SJSA1 (cell line): ENCODE measurements around the gene TRERF1. TPM values are rescaled to one million over a fixed set of nuclear protein-coding genes. Genes with fewer than 3 reads are reported as not detected.

Experiments
- DNase-seq, 2 experiments: peaks; one replicate each; pipeline ENCODE4 v3.0.0-alpha.2; 2015 to 2020; ENCODE audit warnings: low spot score in 2 of 2, low read depth in 1 of 2
- H3K27ac ChIP-seq: fragments of 250-450 bp; sonication (Bioruptor Pico); 2 replicates; pipeline ENCODE4 v1.5.1; 2020; ENCODE audit warnings: mild to moderate bottlenecking, moderate library complexity
- H3K27me3 ChIP-seq: fragments of 250-450 bp; sonication (Bioruptor Pico); replicated peaks from 2 replicates; pipeline ENCODE4 v1.5.1; 2020; ENCODE audit warnings: mild to moderate bottlenecking, moderate library complexity
- H3K36me3 ChIP-seq: fragments of 250-450 bp; sonication (Bioruptor Pico); 2 replicates; pipeline ENCODE4 v1.5.1; 2020; ENCODE audit warnings: mild to moderate bottlenecking
- H3K4me1 ChIP-seq: fragments of 250-450 bp; sonication (Bioruptor Pico); replicated peaks from 2 replicates; pipeline ENCODE4 v1.6.1; 2021; ENCODE audit warnings: mild to moderate bottlenecking
- H3K4me3 ChIP-seq: fragments of 250-450 bp; sonication (Bioruptor Pico); 2 replicates; pipeline ENCODE4 v1.5.1; 2020; ENCODE audit warnings: mild to moderate bottlenecking
- H3K9me3 ChIP-seq: fragments of 250-450 bp; sonication (Bioruptor Pico); replicated peaks from 2 replicates; pipeline ENCODE4 v1.5.1; 2020; ENCODE audit warnings: mild to moderate bottlenecking
- total RNA-seq: library from RNA; depleted of rRNA; stranded (reverse); fragments of >200 nt; shearing (Covaris generic); gene quantifications from 2 replicates; pipeline ENCODE4 v1.2.3, GENCODE V29; 2014

Gene TRERF1
- total RNA-seq, 1 experiment from 2014 or later = 3.6 TPM

GRCh38 chr6:42460883-42461282, 9.2 kb upstream of the TRERF1 start:
- DNase-seq = no peak
- no peaks in the 10 kb centered on the region for H3K36me3 ChIP-seq
- H3K4me3 ChIP-seq = no peak overlapping the region
- peaks cover 5% of the 10 kb centered on the region; the same call in 1 of the 2 replicates for H3K4me1 ChIP-seq
- H3K9me3 ChIP-seq = no peaks in the 10 kb centered on the region
- H3K27ac ChIP-seq = no peak overlapping the region
- no peaks in the 10 kb centered on the region for H3K27me3 ChIP-seq

GRCh38 chr6:42459888-42460287, 8.2 kb upstream of the TRERF1 start:
- no peak overlapping the region for H3K27ac ChIP-seq
- DNase-seq = no peak
- no peaks in the 10 kb centered on the region for H3K36me3 ChIP-seq
- H3K9me3 ChIP-seq = no peaks in the 10 kb centered on the region
- no peak overlapping the region for H3K4me3 ChIP-seq
- H3K27me3 ChIP-seq = no peaks in the 10 kb centered on the region
- peaks cover 9% of the 10 kb centered on the region; the same call in 1 of the 2 replicates for H3K4me1 ChIP-seq

DNA sequence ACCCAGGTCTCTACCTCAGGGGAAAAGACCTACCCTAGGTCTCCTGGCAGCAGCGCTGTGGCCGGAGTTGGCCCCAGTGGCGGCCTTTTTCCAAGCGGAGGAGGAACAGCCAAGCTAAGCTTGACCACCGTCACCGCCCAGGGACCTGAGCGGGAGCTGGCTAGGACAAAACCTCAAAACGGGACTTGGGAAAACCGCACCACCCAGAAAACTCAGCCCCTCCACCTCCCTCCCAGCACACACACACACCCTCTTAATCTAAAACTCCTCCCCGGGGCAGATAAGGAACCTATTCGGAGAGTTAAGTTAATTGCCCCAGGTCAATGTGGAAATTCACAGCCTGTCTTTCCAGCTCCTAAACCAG, 2.7 kb upstream of the TRERF1 start:
- Histone ChIP-seq H3K27ac (no peak overlapping the region), H3K9me3 (peaks cover 3% of the 10 kb centered on the region; the same call in 1 of the 2 replicates), H3K36me3 (peaks cover 4% of the 10 kb centered on the region), H3K4me1 (peaks cover 27% of the 10 kb centered on the region), H3K27me3 (no peaks in the 10 kb centered on the region), H3K4me3 (no peak overlapping the region)
- DNase-seq = no peak

GRCh38 chr6:42453654-42454427, 2.1 kb upstream of the TRERF1 start:
- peaks cover 3% of the 10 kb centered on the region; the same call in 1 of the 2 replicates for H3K9me3 ChIP-seq
- H3K4me1 ChIP-seq = peaks cover 27% of the 10 kb centered on the region
- H3K36me3 ChIP-seq = peaks cover 7% of the 10 kb centered on the region
- DNase-seq = peak; percentile 52 to 53
- peak overlapping the region; percentile 45; the same call in 1 of the 2 replicates for H3K27ac ChIP-seq
- H3K27me3 ChIP-seq = no peaks in the 10 kb centered on the region
- H3K4me3 ChIP-seq = peak overlapping the region; percentile 94

- Histone ChIP-seq H3K4me3 (peak overlapping the region; percentile 94), H3K27me3 (no peaks in the 10 kb centered on the region), H3K36me3 (peaks cover 9% of the 10 kb centered on the region), H3K9me3 (peaks cover 3% of the 10 kb centered on the region; the same call in 1 of the 2 replicates), H3K27ac (peak overlapping the region; percentile 78), H3K4me1 (peaks cover 27% of the 10 kb centered on the region)
- DNase-seq = peak; percentile 81 to 91
Observed at GRCh38 chr6:42453031-42453653, 1.4 kb upstream of the TRERF1 start.

DNA sequence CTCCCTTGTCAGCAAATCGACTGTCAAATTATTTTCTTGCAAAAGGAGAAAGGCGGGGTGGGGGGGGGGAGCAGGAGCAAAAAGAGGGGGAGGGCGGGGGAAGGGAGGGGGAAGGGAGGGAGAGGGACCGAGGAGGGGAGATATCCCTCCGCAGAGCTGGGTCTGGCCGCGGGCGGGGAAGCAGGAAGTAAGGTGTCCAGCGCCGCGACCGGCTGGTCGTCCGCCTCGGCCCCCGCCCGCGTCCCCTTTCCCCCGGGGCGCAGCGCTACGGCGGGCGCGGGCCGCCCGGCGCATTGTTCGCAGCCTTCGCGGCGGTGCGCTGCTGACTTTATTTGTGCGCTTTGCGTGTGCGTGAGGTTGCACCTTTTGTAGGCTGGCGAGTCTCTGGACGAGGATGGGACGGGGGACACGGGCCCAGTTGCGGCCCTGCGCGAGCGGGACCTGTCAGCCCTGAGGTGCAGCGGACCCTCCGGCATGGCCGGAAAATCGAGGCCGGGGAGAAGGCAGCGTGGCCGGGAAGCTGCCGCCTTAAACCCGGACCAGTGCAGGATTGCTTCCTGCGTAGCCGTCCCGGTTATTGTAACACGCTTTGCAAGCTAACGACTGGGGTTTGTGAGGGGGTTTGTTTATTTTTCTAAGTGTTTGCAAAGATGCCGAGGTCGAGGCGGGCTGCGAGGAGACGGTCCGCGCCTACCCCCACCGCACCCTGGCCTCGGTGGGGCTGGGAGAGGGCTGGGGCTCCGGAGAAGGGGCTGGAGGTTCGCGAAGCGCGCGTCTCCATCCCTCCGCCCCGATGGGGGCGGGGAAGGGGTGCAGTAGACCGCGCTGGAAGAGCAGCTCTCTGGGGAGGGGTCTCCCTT, 675 bp upstream of the TRERF1 start:
- peak overlapping the region; percentile 94 for H3K4me3 ChIP-seq
- no peaks in the 10 kb centered on the region for H3K27me3 ChIP-seq
- H3K36me3 ChIP-seq = peaks cover 9% of the 10 kb centered on the region
- peaks cover 3% of the 10 kb centered on the region; the same call in 1 of the 2 replicates for H3K9me3 ChIP-seq
- H3K4me1 ChIP-seq = peaks cover 27% of the 10 kb centered on the region
- DNase-seq = peak; percentile 81 to 86
- H3K27ac ChIP-seq = peak overlapping the region; percentile 78

GRCh38 chr6:42450477-42451332, 1.0 kb downstream of the TRERF1 start:
- peaks cover 26% of the 10 kb centered on the region for H3K4me1 ChIP-seq
- H3K9me3 ChIP-seq = peaks cover 3% of the 10 kb centered on the region; the same call in 1 of the 2 replicates
- H3K4me3 ChIP-seq = peak overlapping the region; percentile 94
- H3K27ac ChIP-seq = no peak overlapping the region
- H3K36me3 ChIP-seq = peaks cover 9% of the 10 kb centered on the region
- no peaks in the 10 kb centered on the region for H3K27me3 ChIP-seq
- DNase-seq = no peak

DNA sequence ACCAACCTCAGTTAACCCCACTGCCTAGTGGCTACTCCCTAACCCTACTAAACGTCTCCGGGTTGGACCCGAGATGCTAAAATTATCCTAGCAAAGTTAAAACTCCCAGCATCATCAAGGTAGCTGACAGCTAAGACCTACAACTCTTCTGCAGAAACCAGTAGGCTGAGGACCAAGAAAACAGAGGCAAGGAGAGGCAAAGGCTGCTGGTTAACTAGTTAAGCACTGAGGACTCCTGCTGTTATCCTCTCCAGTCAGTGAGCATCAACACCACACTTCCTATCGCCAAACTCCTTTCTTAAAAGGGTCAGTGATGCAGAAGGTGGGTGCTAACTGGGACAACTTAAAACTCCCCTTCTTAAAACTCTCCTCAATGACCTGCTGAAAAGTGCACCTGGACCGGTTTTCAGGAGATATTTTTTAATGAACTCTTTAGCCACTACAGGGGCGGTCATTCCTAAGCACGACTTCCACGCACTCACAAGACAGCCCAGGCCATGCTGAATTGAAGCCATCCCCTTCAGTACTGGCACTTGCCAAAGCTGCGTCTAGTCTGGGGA, 1.7 kb downstream of the TRERF1 start:
- Histone ChIP-seq H3K4me3 (peak overlapping the region; percentile 94), H3K27me3 (no peaks in the 10 kb centered on the region), H3K9me3 (peaks cover 3% of the 10 kb centered on the region; the same call in 1 of the 2 replicates), H3K27ac (no peak overlapping the region), H3K4me1 (peaks cover 23% of the 10 kb centered on the region), H3K36me3 (peaks cover 9% of the 10 kb centered on the region)
- DNase-seq = no peak

GRCh38 chr6:42448927-42449659, 2.6 kb downstream of the TRERF1 start:
- Histone ChIP-seq H3K27me3 (no peaks in the 10 kb centered on the region), H3K27ac (no peak overlapping the region), H3K36me3 (peaks cover 9% of the 10 kb centered on the region), H3K9me3 (peaks cover 3% of the 10 kb centered on the region; the same call in 1 of the 2 replicates), H3K4me3 (no peak overlapping the region), H3K4me1 (peaks cover 21% of the 10 kb centered on the region)
- DNase-seq = no peak

GRCh38 chr6:42448391-42448790, 3.3 kb downstream of the TRERF1 start:
- Histone ChIP-seq H3K27ac (no peak overlapping the region), H3K36me3 (peaks cover 9% of the 10 kb centered on the region), H3K4me1 (peaks cover 14% of the 10 kb centered on the region), H3K27me3 (no peaks in the 10 kb centered on the region), H3K9me3 (peaks cover 3% of the 10 kb centered on the region; the same call in 1 of the 2 replicates), H3K4me3 (no peak overlapping the region)
- DNase-seq = no peak

- H3K4me3 ChIP-seq = no peak overlapping the region
- no peak for DNase-seq
- no peaks in the 10 kb centered on the region for H3K27me3 ChIP-seq
Observed at GRCh38 chr6:42446996-42447395, 4.7 kb downstream of the TRERF1 start.

DNA sequence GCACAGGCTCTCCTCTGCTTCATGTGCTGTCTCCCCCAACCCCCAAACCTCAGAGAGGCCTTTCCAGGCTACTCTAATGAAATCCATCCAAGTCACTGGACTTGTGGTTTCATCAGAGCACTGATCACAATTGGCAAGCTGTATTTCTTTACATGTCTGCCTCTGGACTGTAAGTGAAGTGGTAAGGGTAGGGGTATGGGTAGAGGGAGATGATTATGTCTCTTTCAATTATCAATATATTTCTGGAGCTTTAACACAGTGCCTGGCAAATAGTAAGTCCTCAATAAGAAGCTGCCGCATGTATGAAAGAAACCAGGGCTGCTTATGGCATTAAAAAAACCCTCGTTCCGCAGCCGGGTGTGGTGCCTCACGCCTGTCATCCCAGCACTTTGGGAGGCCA, 5.4 kb downstream of the TRERF1 start:
- Histone ChIP-seq H3K9me3 (no peaks in the 10 kb centered on the region), H3K27ac (no peak overlapping the region), H3K27me3 (no peaks in the 10 kb centered on the region), H3K4me1 (peaks cover 18% of the 10 kb centered on the region), H3K36me3 (peaks cover 5% of the 10 kb centered on the region; the same call in 1 of the 2 replicates), H3K4me3 (no peak overlapping the region)
- no peak for DNase-seq

More at GRCh38 chr6:42446996-42447395, 4.7 kb downstream of the TRERF1 start:
- Histone ChIP-seq H3K9me3 (no peaks in the 10 kb centered on the region), H3K4me1 (peaks cover 11% of the 10 kb centered on the region; the same call in 1 of the 2 replicates), H3K27ac (no peak overlapping the region), H3K36me3 (peaks cover 5% of the 10 kb centered on the region; the same call in 1 of the 2 replicates)
